Stomach (tissue), 4 donors: ENCODE measurements around the gene GJB2.

Experiments
- EP300 ChIP-seq: sonication (generic); formaldehyde crosslinking; IDR thresholded peaks from one replicate; pipeline ENCODE4 v1.6.1; 2017; ENCODE audit warnings: antibody characterized with exemption
- TF ChIP-seq, protein P1 (sequence below), 7 experiments: fragments of 450-650 bp in 4 of 7; fragments of 200-600 bp in 3 of 7; sonication (generic) in 3 of 7; IDR thresholded peaks; one replicate each; pipeline ENCODE4 v1.5.1; 2016 to 2019; ENCODE audit warnings: antibody characterized with exemption in 7 of 7, control low read depth in 2 of 7, mild to moderate bottlenecking in 1 of 7

DNA sequence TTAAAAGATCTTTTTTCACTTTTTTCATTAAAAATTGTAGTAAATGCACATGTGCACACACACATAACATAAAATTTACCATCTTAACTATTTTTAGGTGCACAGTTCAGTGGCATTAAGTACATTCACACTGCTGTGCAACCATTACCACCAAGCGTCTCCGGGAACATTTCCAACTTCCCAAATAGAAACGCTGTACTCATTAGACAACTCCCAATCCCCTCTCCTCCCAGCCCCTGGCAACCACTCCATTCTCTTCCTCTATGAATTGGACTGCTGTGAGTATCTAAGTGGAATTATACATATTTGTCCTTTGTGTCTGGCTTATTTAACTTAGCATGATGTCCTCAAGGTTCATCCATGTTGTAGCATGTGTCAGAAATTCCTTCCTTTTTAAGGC is 11.6 kb downstream of the GJB2 start:
- TF ChIP-seq, protein P1, sequence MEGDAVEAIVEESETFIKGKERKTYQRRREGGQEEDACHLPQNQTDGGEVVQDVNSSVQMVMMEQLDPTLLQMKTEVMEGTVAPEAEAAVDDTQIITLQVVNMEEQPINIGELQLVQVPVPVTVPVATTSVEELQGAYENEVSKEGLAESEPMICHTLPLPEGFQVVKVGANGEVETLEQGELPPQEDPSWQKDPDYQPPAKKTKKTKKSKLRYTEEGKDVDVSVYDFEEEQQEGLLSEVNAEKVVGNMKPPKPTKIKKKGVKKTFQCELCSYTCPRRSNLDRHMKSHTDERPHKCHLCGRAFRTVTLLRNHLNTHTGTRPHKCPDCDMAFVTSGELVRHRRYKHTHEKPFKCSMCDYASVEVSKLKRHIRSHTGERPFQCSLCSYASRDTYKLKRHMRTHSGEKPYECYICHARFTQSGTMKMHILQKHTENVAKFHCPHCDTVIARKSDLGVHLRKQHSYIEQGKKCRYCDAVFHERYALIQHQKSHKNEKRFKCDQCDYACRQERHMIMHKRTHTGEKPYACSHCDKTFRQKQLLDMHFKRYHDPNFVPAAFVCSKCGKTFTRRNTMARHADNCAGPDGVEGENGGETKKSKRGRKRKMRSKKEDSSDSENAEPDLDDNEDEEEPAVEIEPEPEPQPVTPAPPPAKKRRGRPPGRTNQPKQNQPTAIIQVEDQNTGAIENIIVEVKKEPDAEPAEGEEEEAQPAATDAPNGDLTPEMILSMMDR (IDR thresholded peaks at IDR 0.05) = no peak
- no peak for TF ChIP-seq EP300
